Measurements from ENCODE around the gene PITPNM3.
A peak's percentile ranks its signal among the peaks of the same experiment; 100 is the strongest.

PITPNM3 gene

DNA sequence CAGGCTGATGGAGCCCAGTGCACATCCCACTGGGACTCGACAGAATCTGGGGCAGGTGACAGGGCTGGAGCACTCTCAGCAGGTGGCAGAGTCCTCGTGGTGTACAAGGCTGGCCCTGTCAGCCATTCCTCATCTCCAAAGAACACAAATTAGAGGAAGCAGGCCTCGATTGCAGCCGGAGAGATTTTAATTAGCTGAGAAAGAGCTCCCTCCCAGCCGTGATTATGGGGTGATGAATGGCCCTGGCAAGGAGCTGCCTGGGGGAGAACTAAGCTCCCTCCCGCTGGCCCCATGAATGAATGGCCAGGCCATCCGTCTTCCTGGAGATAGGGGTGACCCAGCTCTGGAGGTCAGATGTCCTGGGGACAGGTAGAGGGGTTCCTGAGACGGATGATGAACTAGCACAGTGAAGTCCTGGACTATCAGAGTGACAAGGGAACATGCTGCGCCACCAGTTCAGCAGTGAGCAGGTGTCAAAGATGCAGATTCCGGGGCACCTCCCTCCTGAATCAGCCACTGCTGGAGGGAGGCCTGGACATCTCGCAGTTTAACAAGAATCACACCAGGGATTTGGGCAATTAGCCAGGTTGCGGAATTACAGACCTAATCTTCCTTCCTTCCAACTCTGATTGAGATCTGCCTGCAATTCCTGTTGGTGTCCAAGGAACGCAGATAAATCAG lies 76.6 kb downstream of the PITPNM3 start:
- DNase-seq (ENCODE audit: low spot score) = no peak

DNA sequence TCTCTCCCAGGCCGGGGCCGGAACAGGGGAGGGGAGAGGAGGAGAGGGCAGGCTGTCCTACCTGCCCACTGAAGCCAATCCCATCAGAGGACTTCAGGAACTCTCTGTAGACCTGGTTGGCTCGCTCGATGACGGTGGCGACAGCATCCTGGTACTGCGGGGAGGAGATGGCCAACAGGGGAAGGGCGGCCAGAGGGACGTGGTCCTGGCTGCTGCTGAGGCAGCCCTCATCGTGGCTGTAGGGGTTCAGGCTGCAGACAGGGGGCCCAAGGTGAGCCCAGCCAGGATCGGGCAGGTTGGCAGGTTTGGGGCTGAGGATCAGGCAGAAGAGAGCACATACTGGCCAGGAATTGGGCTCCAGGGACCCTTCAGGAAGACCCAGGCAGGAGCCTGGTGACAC lies 77.9 kb downstream of the PITPNM3 start:
- no peak for DNase-seq (ENCODE audit: low spot score)

DNA sequence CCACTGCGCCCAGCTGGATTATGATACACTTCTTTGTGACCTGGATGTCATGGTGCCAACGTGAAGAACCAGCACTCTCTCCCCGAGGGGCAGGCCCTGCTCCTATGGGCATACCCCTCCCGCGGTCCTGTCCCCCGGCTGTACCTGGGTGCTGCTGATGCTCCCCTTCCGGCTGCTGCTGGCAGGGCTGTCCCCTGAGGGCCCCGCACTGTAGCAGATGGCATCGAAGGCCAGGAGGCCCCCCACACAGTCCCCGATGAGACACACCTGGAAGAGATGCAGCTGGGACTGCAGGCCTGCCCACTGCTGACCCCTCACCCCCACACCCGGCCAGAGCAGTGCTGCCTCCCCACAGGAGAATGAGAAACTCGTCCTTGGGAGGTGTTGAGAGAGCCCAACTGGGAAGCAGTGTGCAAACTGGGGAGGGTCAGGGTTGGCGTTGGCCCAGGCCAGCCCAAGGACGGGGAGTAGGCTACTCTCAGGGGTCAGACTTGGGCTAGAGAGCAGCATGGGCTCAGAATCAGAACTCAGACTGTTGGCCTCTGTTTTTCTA lies 78.4 kb downstream of the PITPNM3 start:
- DNase-seq (ENCODE audit: low spot score) = no peak

DNA sequence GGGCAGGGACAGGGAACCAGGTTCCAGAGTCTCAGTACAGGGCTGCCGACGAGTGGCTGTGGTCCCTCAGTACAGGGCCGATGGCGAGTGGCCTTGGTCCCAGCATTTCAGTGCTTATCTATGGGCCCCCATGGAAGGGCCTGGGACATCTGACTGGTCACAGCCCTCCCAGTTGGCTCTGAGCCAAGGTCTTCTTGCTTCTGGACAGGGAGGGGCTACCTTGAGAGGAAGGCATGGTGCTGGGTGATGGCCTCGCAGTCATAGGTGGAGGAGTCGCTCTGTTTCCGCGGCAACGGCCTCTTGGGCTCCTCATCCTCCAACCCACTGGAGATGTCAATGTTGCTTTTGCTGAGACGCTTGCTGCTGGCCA lies 79.6 kb downstream of the PITPNM3 start:
- no peak for DNase-seq (ENCODE audit: low spot score)

DNA sequence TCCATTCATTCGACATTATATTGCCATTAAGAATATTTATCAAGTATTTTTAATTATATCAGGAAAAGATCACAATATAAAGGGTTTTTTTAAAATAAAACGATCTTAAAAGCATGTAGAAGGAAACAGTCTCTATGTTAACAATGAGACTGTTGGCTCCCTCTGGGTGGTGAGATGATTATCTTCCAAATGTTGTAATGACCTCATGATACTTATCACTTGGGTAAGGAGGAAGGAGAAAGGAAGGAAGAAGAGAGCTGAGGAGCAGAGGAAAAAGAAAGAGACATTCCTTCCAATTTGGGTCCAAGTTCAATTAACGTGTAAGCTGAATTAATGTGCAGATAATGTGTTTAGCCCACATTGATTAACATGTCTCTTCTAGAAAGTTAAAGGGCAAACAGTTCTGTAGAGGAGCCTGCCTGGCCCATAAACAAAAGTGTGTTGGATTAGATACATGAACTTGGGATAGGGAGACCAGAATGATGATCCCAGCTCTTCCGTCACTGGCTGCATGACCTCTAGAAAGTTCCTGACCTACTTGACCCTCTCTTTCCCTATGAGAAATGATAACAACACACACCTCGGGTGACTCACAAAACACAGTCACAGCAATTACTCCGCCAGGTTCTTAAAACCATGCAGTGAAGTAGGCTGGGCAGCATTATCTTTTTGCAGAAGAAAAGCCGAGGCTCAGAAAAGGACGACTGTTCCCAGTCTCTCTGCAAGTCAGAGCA lies 80.1 kb downstream of the PITPNM3 start:
- DNase-seq (ENCODE audit: low spot score) = no peak

DNA sequence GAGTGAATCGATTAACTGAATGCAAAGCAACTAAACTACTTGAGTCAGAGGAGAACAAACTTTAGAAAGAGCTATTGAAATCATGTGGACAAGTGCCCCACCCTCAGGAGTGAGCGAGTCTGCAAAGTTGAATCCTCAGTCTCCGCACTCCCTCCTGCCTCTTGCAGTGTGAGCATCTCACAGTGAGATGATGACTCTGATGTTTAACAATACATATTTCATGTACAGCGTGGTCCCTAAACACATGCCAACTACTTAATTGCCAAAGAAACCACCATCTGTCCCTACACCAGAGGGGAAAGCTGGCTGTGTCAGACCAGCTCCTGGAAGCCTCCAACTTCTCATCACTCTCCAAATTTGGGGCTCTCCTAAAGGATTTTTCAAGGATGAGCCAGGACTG lies 80.9 kb downstream of the PITPNM3 start:
- no peak for DNase-seq (ENCODE audit: low spot score)

DNA sequence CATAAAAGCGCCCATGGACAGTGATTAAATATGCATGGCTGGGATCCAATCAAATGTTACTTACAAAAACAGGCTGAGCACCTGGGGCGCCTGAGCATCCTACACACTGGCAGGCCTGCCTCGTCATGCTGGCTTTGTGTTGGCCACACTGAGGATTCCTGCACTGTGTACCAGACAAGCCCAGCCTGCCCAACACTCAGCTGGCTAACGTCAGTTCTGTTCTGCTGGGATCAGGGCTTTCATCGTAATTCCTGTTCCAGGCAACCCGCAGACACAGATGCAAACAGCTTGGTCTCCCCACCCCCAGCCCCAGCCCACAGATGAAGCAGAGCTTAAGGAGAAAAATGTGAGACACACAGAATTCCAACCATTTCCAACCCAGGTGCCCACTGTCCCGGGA lies 81.4 kb downstream of the PITPNM3 start:
- no peak for DNase-seq (ENCODE audit: low spot score)

DNA sequence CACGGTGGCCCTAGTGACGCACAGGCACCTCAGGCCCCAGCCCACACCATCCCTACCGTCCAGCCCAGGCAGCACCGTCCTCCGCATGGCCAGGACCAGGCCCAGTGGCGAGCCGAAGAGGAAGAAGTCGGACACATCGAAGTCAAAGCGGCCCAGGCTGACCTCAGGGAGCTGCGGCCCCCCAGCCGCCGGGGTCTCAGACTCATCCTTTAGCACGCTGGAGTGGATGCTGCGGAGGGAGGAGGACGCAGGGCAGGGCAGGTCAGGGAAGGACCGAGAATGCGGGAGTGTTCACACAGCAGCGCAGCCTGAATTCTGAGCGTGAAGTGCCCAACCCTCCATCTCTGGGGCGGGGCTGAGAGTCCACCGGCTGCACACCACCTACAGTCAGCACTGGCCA lies 82.0 kb downstream of the PITPNM3 start:
- DNase-seq (ENCODE audit: low spot score) = no peak

DNA sequence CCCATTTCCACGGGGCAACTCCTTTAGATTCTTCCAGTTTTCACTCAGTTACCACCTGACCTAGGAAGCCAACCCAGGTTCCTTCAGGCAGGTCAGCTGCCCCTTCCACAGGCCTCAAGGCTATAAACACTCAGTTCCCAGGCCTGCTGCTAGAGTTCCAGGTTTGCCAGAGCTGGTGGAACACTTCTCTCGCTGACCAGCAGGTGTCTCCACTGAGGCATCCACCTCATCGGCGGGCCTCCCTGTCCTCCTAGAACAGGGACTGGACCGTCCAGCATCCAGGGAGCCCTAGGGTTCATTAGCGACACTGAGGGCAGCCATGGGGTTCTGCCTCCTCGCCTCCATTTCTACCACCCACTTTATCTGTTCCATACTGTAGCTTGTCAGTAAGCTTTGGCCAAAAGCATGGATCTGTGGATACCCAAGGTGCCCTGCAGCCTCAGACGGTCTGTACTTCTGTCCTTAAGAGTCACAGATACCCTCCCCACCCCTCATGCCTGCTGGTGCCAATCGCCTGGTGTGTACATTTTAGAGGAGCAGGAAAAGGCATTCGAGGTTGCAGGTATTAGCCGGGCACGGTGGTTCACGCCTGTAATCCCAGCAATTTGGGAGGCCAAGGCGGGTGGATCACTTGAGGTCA lies 83.1 kb downstream of the PITPNM3 start:
- peak; percentile 57 for DNase-seq (ENCODE audit: low spot score)

DNA sequence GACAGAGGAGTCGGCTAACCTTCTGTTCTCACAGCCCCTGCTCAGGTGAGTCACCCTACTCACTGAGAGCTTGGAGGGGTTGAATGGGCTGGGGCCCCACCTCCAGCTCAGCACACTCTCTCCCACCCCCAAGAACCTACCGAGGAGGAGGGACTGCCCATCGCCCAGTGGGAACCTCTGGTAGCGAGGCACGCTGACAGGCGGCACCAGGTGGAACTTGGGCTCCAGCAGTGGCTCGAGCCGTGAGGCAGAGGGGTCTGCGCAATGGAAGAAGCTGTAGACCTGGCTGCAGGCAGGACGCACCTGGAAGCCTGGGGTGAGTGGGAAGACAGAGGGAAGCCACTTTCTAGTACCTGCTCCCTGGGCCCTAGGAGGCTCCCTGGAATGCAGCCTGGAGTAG lies 83.8 kb downstream of the PITPNM3 start:
- no peak for DNase-seq (ENCODE audit: low spot score)

DNA sequence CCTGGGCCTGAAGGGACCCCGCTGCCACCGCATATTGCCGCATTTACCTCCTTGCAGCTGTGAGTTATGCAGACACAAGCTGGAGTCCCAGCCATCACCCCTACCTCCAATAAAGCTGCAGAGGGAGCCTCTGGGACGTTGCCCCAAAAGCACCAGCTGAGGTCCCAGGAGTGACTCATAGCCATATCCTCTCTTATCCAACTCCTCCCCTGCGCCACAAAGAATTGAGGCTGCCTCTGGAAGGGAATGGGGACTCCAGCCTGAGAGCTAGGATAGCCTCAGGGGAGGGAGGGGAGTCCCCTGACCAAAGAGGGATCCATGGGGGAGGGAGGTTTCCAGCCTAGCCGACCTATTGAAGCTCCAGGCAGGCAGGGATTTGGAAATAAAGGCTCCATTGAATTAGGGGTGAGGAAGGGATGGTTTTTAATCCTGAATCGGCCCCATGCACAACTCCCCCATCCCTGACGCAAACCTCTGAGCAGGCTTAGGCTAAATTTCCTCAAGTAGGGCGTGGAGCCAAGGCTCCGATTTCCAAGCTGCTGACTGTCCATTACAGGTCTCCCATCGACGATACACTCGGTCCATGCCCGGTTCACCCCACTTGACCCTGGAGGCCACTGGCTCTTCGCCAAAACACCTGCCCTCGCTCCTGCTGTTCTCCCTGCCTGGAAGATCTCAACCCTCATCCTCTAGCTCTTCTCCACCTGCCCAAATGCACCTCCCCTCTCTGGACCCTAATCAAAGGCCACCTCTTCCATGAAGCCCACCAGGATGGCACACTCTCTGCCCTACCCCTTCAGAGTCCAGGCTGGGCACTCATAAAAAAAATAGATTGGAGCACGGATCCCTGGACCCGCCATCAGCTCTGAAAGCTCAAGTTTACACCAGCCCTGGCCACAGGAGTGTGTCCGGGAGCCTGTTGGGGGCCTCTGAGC lies 84.6 kb downstream of the PITPNM3 start:
- DNase-seq (ENCODE audit: low spot score) = no peak

DNA sequence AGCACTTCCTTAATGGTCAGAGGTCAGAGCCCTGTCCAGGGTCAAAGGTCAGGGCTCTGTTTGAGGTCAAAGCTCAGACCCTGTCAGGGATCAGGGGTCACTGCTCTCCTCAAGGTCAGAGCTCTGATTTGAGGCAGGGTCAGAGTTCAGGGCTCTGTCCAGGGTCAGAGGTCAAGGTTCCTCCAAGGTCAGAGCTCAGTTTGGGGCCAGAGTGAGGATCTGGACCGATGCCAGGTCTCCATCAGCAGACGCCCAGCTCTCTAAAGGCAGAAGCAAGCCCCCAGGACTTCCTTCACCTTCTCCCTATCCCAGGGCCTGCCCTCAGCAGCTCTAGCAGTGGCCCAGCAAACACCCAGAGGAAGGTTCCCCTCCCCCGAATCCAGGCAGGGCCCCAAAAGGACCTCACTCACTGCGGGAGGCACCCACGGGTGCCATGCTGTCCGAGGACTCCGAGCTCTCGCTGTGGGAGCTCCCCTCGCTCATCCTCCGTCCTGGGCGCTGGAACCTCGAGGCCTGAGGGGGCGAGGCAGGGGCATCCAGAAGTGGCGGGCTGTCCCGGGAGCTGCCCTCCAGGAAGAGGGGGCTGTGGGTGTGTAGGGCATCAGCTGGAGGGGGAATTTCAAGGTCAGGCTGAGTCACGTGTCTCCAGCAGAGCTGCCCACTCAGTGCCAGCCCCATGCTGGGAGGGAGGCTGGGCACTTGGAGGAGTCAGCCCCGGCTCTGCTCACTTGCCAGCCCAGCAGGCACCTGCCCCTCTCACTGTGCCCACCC lies 85.4 kb downstream of the PITPNM3 start:
- no peak for DNase-seq (ENCODE audit: low spot score)

DNA sequence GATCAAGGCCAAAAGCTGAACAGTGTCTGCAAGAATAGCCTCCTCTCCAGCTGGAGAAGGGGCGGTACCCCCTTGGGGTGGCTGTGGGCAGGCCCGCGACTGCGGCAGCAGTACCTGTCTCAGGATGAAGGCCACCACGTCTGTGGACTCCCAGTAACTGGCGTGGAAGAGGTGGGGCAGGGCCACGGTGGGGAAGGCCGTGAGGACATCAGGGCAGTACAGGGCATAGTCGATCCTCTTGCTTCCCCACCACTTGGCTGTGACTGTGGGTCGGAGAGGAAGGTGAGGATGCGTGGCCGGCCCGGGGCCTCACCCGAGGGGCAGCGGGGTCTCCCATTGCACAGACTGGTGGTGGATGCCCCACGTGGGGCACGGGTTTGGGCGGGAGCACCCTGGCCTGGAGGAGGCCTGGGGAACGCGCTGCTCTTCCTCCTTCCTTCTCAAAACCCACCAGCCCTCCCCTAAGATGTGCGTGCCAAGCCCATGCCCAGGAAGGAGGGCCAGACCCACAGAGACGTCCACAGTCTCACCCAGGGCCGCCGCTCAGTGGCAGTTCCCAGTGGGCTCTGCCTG lies 86.1 kb downstream of the PITPNM3 start:
- DNase-seq (ENCODE audit: low spot score) = no peak

DNA sequence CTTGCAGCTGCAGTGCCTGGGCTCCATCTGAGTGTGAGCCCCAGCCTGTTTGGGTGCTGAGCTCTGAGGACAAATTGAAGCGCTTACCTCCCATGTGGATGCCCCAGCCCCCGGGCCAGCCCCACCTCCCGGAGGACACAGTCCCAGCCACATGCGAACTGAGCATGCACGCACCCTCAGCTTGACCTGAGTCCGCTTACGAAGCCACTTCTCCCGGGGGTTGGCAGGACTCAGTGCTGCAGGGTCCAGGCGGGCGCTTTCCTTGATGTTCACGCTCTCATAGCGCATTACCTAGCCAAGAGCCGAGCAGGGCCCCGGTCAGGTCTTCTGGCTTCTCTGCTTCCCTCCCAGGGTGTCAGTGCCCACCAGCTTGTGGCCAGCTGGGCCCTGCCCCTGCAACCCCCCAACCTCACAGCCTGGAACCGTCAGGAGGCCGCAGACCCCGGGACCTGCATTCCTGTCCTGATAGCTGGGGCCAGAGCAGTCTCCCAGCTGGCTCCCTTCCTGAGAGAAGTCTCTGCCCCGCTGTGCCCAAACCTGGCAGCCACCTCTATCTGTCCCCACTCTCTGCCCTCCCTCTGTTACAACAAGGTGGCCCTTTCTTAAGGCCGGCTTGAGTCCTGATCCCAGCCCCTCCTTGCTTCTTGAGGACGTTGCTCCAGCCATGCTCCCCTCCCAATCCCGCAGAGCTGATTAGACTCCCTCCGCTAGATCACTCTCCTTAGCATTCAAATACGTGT lies 88.1 kb downstream of the PITPNM3 start:
- no peak for DNase-seq (ENCODE audit: low spot score)

DNA sequence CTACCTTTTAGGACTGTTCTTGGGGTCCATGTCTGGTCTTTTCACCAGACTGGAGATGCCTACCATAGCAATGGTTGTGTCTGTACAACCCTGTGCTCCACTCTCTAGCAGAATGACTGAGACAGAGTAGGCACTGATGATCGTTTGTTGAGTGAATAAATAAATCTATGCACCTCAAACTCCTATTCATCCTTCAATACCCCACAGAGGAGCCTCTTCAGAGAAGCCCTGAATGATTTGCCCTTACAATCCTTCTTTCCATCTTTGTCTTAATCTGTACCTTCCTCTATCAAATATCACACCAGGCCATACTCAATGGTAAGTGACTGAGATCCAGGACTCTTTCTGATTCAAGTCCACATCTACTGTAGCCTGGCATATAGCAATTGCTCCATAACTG lies 88.8 kb downstream of the PITPNM3 start:
- DNase-seq (ENCODE audit: low spot score) = no peak

DNA sequence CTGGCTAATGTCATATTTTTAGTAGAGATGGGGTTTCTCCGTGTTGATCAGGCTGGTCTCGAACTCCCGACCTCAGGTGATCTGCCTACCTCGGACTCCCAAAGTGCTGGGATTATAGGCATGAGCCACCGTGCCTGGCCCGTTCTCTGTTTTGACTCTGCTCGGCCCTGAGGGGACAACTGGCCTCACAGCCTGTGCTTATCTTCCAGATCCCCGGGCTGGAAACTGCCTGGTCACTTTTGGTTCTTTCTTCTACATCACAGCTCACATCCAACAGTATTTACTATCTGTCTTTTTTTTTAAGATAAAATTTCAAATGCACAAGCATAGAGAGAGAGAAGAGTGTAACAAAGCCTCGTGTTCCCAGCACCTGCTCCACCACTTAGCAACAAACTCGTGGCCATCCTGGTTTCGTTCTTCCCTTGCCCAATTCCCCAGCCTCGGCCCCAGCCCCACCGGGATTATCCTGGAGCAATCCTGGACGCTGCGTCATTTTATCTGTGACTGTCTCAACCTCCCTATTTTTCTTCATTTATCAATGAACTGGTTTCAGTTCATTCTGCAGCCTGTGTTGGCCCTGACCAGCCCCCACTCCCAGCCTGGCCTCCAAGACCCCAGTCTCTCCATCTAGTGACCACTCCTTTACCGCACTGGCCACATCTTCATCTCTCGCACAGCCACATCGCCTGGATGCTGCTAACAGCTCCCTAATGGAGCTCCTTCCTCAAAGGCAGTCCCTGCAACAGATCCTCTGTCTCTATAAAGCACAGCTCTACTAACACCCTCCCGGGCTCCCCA lies 91.0 kb downstream of the PITPNM3 start:
- no peak for DNase-seq (ENCODE audit: low spot score)

DNA sequence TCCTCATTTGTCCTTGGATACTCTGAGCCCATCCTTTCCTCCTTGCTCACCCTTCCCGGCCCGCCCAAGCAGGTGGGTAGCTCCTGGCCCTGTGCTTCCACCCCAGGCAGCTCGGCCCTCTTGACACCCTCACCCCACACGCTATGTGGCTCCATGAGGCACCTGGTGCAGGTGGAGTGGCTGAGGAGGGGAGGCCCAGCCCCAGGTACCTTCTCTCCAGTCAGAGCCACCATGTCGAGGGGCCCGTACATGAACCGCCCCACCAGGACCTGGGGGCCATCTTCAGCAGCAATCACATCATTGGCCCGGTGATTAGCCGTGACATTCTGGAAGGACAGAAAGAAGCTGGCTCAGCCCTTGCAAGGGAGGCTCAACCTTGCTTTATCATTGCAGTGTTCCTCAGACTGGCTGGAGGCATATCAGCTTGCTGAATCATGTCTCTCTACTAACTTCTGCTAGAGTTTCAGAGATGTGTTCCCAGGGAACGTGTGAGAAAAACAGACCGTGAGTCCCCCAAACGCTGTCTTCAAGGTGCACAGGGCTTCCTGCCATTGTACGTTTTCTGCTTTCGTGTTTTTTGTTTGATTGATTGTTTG lies 91.8 kb downstream of the PITPNM3 start:
- DNase-seq (ENCODE audit: low spot score) = no peak

DNA sequence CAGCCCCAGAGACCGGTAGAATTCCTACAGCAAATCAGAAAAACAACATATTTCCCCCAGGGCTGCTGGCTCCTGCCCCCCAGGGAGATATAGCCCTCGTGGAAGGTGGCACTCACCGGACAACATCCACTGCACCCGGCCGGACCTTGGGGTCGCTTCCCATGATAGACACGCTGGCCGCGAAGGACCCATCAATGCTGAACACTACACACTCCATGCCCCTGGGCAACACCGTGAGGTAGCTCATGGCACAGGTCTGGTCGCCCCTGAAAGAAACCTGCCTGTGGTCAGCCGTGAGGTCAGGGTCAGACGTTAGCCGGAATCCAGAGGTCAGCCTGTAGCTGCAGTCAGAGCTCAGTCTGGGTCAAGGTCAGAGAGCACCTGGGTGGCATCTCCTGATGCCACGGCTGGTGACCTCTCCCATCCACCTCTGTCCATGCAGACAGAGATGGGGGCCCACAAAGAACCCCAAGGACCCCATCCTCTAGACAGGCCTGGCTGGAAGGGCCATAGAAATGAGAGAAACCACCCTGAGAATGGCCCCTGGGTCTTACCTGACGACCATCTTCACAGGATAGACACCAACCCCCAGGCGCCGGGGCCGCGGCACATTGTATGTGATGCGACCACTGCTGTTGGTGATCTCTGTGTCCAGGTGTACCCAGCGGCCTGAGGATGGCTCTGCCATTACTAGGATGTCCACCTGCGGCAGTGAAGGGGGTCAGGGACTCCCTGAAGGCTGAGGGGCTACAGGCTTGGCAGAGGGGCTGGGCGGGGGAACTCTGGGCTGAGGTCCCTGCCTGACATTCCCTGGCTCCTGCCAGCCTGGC lies 92.5 kb downstream of the PITPNM3 start:
- no peak for DNase-seq (ENCODE audit: low spot score)
